Right lobe of liver (tissue), 4 donors: Measurements from ENCODE around the gene FXYD7.

Source experiments
- POLR2A ChIP-seq: fragments of 450-650 bp; IDR thresholded peaks from one replicate; pipeline ENCODE4 v1.6.1; 2017; ENCODE audit warnings: antibody characterized with exemption, mild to moderate bottlenecking
- TF ChIP-seq, protein P1 (sequence below), 4 donors: fragments of 200-600 bp in 3 of 4; fragments of 450-650 bp in 1 of 4; IDR thresholded peaks; one replicate each; pipeline versions ENCODE4 v1.5.1 to v1.8.0; 2016 to 2022; ENCODE audit warnings: antibody characterized with exemption in 4 of 4, mild to moderate bottlenecking in 2 of 4
- donor health status: DM: no; HTN: no; CAD: no.
- donor health status: DM: no; HTN: no; CAD: no.
- donor health status: DM: no; HTN: yes; CAD: no.

DNA sequence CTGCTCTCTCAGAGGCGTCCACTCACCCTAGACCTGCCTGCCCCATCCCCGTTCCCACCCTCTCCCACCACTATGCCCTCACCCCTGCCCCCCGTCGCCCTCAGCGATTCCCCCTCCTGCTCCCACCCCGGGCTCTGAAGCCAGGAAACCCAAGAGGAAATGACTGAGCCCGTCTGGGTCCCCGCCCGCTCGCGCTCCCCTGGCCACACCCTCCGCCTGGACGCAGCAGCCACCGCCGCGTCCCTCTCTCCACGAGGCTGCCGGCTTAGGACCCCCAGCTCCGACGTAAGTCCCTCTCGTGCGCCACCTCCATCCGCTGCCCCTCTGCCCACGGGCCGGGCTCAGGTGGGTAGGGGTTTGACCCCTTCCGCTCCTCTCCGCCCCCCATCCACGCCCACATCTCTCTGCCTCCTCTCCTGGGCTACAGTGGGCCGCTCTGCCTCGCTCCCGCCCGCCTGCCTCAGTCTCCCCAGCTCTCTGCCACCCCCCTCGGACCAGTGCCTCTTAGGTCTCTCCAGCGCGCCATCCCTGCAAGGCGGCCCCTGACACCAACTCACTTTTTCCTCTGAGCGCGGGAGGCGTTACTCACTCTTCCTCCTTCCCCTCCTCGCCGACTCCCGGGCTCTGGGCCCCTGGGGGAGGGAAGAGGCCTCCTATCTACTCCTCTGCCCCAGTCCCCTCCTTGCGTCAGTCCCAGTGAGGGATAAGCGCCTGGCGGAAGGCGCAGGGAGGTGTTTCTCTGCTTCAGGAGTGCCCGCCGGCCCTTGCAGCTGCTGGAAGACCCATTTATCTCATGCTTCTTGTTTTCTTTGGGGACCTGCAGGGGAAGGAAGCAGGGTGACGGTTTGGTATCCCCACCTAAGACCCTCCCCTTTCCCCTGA lies 11.7 kb downstream of the FXYD7 start, which contains the start of gene FXYD5:
- peak; percentile 19 for TF ChIP-seq POLR2A
- TF ChIP-seq, protein P1, sequence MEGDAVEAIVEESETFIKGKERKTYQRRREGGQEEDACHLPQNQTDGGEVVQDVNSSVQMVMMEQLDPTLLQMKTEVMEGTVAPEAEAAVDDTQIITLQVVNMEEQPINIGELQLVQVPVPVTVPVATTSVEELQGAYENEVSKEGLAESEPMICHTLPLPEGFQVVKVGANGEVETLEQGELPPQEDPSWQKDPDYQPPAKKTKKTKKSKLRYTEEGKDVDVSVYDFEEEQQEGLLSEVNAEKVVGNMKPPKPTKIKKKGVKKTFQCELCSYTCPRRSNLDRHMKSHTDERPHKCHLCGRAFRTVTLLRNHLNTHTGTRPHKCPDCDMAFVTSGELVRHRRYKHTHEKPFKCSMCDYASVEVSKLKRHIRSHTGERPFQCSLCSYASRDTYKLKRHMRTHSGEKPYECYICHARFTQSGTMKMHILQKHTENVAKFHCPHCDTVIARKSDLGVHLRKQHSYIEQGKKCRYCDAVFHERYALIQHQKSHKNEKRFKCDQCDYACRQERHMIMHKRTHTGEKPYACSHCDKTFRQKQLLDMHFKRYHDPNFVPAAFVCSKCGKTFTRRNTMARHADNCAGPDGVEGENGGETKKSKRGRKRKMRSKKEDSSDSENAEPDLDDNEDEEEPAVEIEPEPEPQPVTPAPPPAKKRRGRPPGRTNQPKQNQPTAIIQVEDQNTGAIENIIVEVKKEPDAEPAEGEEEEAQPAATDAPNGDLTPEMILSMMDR (IDR thresholded peaks at IDR 0.05), result no peak
